Measurements from ENCODE around the gene CLEC3B. TPM values are rescaled to one million over a fixed set of nuclear protein-coding genes. Genes with fewer than 3 reads are reported as not detected.

The CLEC3B gene
- polyA plus RNA-seq, 3 donors, result 3.9 to 22.7 (median 14.5) TPM

DNA sequence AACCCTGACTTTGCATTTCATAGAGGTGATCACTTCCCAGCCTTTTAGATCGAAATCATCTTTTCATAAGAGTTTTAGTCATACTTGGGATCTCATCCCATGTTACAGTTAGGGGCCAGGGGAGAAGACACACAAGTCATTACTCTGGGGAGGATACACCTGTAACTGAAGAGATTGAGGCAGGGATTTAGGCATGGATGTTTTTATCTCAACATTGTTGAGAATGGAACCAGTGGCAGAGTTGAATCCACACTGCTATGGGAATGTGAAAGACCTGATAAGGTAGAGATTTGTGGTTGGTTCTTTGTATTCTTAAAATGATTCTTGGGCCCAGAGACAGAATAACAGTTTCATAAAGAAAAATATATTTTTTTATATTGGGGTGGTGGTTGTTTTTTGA, 16.2 kb upstream of the CLEC3B start:
- no peak for DNase-seq
- H3K27ac Mint-ChIP-seq, result no peak overlapping the region
- Histone ChIP-seq H3K4me1 (ENCODE audit: control insufficient read depth in 1 of 2, insufficient read depth in 2 of 2, low read length in 2 of 2) (peaks cover 19 to 23% of the 10 kb centered on the region in 2 donors), H4K20me1 (ENCODE audit: insufficient read depth, low read length) (no peaks in the 10 kb centered on the region), H3K4me2 (replicated peaks; ENCODE audit: extremely low read depth, low read length, poor library complexity, severe bottlenecking) (no peak overlapping the region), H3K4me3 (replicated peaks in 1 of 3; ENCODE audit: low read depth in 2 of 3, low read length in 3 of 3) (no peak overlapping the region), H3K36me3 (replicated peaks in 1 of 2; ENCODE audit: control insufficient read depth in 1 of 2, insufficient read depth in 2 of 2, low read length in 2 of 2) (peaks cover 24 to 42% of the 10 kb centered on the region in 2 donors), H3K27me3 (ENCODE audit: control insufficient read depth in 2 of 2, insufficient read depth in 2 of 2, low read length in 2 of 2) (no peaks in the 10 kb centered on the region), H3K27ac (ENCODE audit: low read depth in 1 of 2, low read length in 2 of 2) (no peak overlapping the region), H3K79me2 (ENCODE audit: insufficient read depth, low read length) (no peaks in the 10 kb centered on the region), H3K9ac (ENCODE audit: insufficient read depth, low read length, poor library complexity, severe bottlenecking) (no peak overlapping the region), H3K9me3 (replicated peaks in 1 of 2; ENCODE audit: control insufficient read depth in 1 of 2, insufficient read depth in 1 of 2, low read length in 2 of 2) (no peaks in the 10 kb centered on the region), H2AFZ (ENCODE audit: insufficient read depth, low read depth, low read length, poor library complexity, severe bottlenecking) (no peak overlapping the region)
- no peak overlapping the region for H3K4me3 Mint-ChIP-seq
- H3K27me3 Mint-ChIP-seq (ENCODE audit: low read depth in 3 of 3), result peaks cover 0 to 1% (median 0%) of the 10 kb centered on the region in 3 donors
- intact Hi-C loops (cut with micrococcal nuclease), result no loop called here
- peaks cover 46 to 64% of the 10 kb centered on the region in 2 donors for H3K36me3 Mint-ChIP-seq
- peaks cover 23% of the 10 kb centered on the region for H3K4me1 Mint-ChIP-seq
- no CpG with 5 or more reads among the region's 1 CpG for WGBS (ENCODE audit: insufficient coverage)
- peaks cover 0 to under 1% (median 0%) of the 10 kb centered on the region in 7 donors for H3K9me3 Mint-ChIP-seq
- TF ChIP-seq, protein P1, sequence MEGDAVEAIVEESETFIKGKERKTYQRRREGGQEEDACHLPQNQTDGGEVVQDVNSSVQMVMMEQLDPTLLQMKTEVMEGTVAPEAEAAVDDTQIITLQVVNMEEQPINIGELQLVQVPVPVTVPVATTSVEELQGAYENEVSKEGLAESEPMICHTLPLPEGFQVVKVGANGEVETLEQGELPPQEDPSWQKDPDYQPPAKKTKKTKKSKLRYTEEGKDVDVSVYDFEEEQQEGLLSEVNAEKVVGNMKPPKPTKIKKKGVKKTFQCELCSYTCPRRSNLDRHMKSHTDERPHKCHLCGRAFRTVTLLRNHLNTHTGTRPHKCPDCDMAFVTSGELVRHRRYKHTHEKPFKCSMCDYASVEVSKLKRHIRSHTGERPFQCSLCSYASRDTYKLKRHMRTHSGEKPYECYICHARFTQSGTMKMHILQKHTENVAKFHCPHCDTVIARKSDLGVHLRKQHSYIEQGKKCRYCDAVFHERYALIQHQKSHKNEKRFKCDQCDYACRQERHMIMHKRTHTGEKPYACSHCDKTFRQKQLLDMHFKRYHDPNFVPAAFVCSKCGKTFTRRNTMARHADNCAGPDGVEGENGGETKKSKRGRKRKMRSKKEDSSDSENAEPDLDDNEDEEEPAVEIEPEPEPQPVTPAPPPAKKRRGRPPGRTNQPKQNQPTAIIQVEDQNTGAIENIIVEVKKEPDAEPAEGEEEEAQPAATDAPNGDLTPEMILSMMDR (IDR thresholded peaks at IDR 0.05), result no peak

DNA sequence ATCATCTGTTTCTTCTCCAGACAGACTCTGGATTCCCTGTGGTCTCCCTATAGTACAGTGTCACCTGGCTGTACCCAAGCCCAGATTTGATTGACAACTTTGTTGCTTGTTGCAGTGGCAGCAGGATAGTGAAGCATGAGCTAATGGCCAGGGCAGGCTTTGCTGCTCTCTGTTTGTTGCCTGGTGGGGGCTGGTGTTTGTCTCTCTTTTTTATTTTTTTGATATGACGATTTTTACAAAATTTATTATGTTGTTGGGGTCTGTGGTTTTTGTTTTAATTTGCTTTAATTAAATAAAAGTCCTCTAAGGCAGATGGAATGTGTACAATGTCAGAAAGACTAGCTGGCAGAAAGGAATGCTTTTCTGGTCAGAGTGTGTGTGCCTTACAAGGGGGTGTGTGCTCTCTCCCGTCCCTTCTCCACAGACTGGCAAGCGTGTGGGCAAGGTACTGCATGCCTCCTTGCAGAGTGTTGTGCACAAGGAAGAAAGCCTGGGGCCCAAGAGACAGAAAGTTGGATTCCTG, 15.2 kb upstream of the CLEC3B start:
- intact Hi-C loops (cut with micrococcal nuclease), result no loop called here
- WGBS (ENCODE audit: insufficient coverage), result 100% methylated on average over 2 of the region's 3 CpGs
- H3K9ac ChIP-seq (ENCODE audit: insufficient read depth, low read length, poor library complexity, severe bottlenecking), result no peak overlapping the region
- no peak overlapping the region for H3K4me3 ChIP-seq (replicated peaks in 1 of 3; ENCODE audit: low read depth in 2 of 3, low read length in 3 of 3)
- H3K4me1 ChIP-seq (ENCODE audit: control insufficient read depth in 1 of 2, insufficient read depth in 2 of 2, low read length in 2 of 2), result peaks cover 19 to 23% of the 10 kb centered on the region in 2 donors
- no peak overlapping the region for H2AFZ ChIP-seq (ENCODE audit: insufficient read depth, low read depth, low read length, poor library complexity, severe bottlenecking)
- H3K27ac ChIP-seq (ENCODE audit: low read depth in 1 of 2, low read length in 2 of 2), result peak overlapping the region in 1 of 2 donors; percentile 80
- H3K36me3 ChIP-seq (replicated peaks in 1 of 2; ENCODE audit: control insufficient read depth in 1 of 2, insufficient read depth in 2 of 2, low read length in 2 of 2), result peaks cover 16 to 42% of the 10 kb centered on the region in 2 donors
- Mint-ChIP-seq H3K27me3 (ENCODE audit: low read depth in 3 of 3) (peaks cover 0 to 1% (median 0%) of the 10 kb centered on the region in 3 donors), H3K4me3 (no peak overlapping the region), H3K4me1 (peaks cover 23% of the 10 kb centered on the region), H3K9me3 (no peaks in the 10 kb centered on the region), H3K36me3 (peaks cover 44 to 60% of the 10 kb centered on the region in 2 donors), H3K27ac (no peak overlapping the region)
- no peaks in the 10 kb centered on the region for H3K79me2 ChIP-seq (ENCODE audit: insufficient read depth, low read length)
- H3K27me3 ChIP-seq (ENCODE audit: control insufficient read depth in 2 of 2, insufficient read depth in 2 of 2, low read length in 2 of 2), result no peaks in the 10 kb centered on the region
- H3K9me3 ChIP-seq (replicated peaks in 1 of 2; ENCODE audit: control insufficient read depth in 1 of 2, insufficient read depth in 1 of 2, low read length in 2 of 2), result no peaks in the 10 kb centered on the region
- no peaks in the 10 kb centered on the region for H4K20me1 ChIP-seq (ENCODE audit: insufficient read depth, low read length)
- no peak overlapping the region for H3K4me2 ChIP-seq (replicated peaks; ENCODE audit: extremely low read depth, low read length, poor library complexity, severe bottlenecking)
- TF ChIP-seq, protein P1 (IDR thresholded peaks at IDR 0.05), result no peak
- no peak for DNase-seq

All from CD14-positive monocyte (primary cell).